IPS-NIHi7 (cell line): ENCODE results near the gene SRBD1.
A peak's percentile ranks its signal among the peaks of the same experiment; 100 is the strongest.

Source experiments
- DNase-seq: peaks from one replicate; pipeline ENCODE4 v3.0.0; 2012; ENCODE audit warnings: mixed read lengths; ENCODE audit errors: extremely low spot score

SRBD1 gene

GRCh38 chr2:45470531-45470930 is 140.5 kb downstream of the SRBD1 start:
- no peak for DNase-seq

GRCh38 chr2:45469314-45470099 is 141.6 kb downstream of the SRBD1 start:
- DNase-seq: no peak

- DNase-seq: no peak
Measured at GRCh38 chr2:45468279-45468678, 142.8 kb downstream of the SRBD1 start.

GRCh38 chr2:45466053-45466452 is 145.0 kb downstream of the SRBD1 start:
- peak; percentile 20 for DNase-seq

- no peak for DNase-seq
Measured at GRCh38 chr2:45460825-45461224, 150.2 kb downstream of the SRBD1 start.

GRCh38 chr2:45459860-45460259 is 151.2 kb downstream of the SRBD1 start:
- DNase-seq: no peak

GRCh38 chr2:45458909-45459563 is 152.0 kb downstream of the SRBD1 start:
- peak; percentile 45 for DNase-seq

GRCh38 chr2:45457211-45457945 is 153.7 kb downstream of the SRBD1 start:
- DNase-seq: no peak

- no peak for DNase-seq
Measured at GRCh38 chr2:45452866-45453265, 158.2 kb downstream of the SRBD1 start.

- no peak for DNase-seq
Measured at GRCh38 chr2:45450634-45451033, 160.4 kb downstream of the SRBD1 start.

GRCh38 chr2:45448217-45448616 is 162.8 kb downstream of the SRBD1 start:
- DNase-seq: no peak

- no peak for DNase-seq
Measured at GRCh38 chr2:45446016-45446415, 165.1 kb downstream of the SRBD1 start.

GRCh38 chr2:45445037-45445436 is 166.0 kb downstream of the SRBD1 start:
- no peak for DNase-seq

GRCh38 chr2:45443012-45443411 is 168.1 kb downstream of the SRBD1 start:
- no peak for DNase-seq

- DNase-seq: no peak
Measured at GRCh38 chr2:45442026-45442425, 169.0 kb downstream of the SRBD1 start.

GRCh38 chr2:45441571-45441970 is 169.5 kb downstream of the SRBD1 start:
- DNase-seq: no peak

- no peak for DNase-seq
Measured at GRCh38 chr2:45439788-45440773, 171.0 kb downstream of the SRBD1 start.

- no peak for DNase-seq
Measured at GRCh38 chr2:45438872-45439665, 172.0 kb downstream of the SRBD1 start.

GRCh38 chr2:45436456-45436855 is 174.6 kb downstream of the SRBD1 start:
- DNase-seq: no peak

GRCh38 chr2:45435316-45435715 is 175.8 kb downstream of the SRBD1 start:
- DNase-seq: no peak

GRCh38 chr2:45433363-45433762 is 177.7 kb downstream of the SRBD1 start:
- no peak for DNase-seq
